Spleen (tissue), 7 donors: ENCODE measurements around the gene DAW1.

Experiments
- CTCF ChIP-seq, 11 experiments: fragments of 200-600 bp in 7 of 11; fragments of 450-650 bp in 4 of 11; sonication (generic) in 4 of 11; IDR thresholded peaks in 8 of 11; conservative IDR thresholded peaks in 3 of 11; 1 replicate in 7 of 11; 2 replicates in 4 of 11; pipeline versions ENCODE4 v1.4.0 to v1.8.0; 2016 to 2021; ENCODE audit warnings: antibody characterized with exemption in 11 of 11, inconsistent platforms in 4 of 11, mild to moderate bottlenecking in 1 of 11
- POLR2A ChIP-seq, 3 donors: fragments of 450-650 bp; IDR thresholded peaks; one replicate each; pipeline ENCODE4 v1.5.1; 2017; ENCODE audit warnings: antibody characterized with exemption in 3 of 3, mild to moderate bottlenecking in 1 of 3
- POLR2AphosphoS5 ChIP-seq, 3 donors: sonication (generic); formaldehyde crosslinking; IDR thresholded peaks; one replicate each; pipeline ENCODE4 v1.5.1; 2017; ENCODE audit warnings: antibody characterized with exemption in 3 of 3
- donor health status: DM: no; HTN: no; CAD: no; lungs with moderate emphysema.
- donor health status: DM: no; HTN: no; CAD: no.
- donor health status: DM: no; HTN: no; CAD: no.

GRCh38 chr2:227942021-227942420 is 70.6 kb downstream of the DAW1 start:
- TF ChIP-seq CTCF (IDR thresholded peaks at IDR 0.05 in 8 of 11, conservative IDR thresholded peaks at IDR 0.05 in 3 of 11), result no peak
- TF ChIP-seq POLR2AphosphoS5 (IDR thresholded peaks at IDR 0.05), result no peak
- TF ChIP-seq POLR2A (IDR thresholded peaks at IDR 0.05), result no peak
